NCI-H748 (cell line): ENCODE data around the gene CDCP2.
"Not testable (repeated sequence)": the region's sequence is repeated elsewhere in the genome, so short reads cannot be mapped to it uniquely, and the experiment has no call there.

Experiments
- DNase-seq: peaks from one replicate; lab custom pipeline; 2025; ENCODE audit not compliant: unreplicated experiment; lab: John Stamatoyannopoulos, UW

Gene CDCP2

GRCh38 chr1:54168206-54168965 lies 15.6 kb upstream of the CDCP2 start:
- no peak for DNase-seq

- DNase-seq = no peak
These were observed 14.8 kb upstream of the CDCP2 start for GRCh38 chr1:54167422-54168139.

- not testable (repeated sequence) for DNase-seq
These were observed 13.6 kb upstream of the CDCP2 start for GRCh38 chr1:54166357-54166756.

GRCh38 chr1:54165146-54165545 lies 12.3 kb upstream of the CDCP2 start:
- DNase-seq = no peak

GRCh38 chr1:54163573-54163972 lies 10.8 kb upstream of the CDCP2 start:
- no peak for DNase-seq

- no peak for DNase-seq
These were observed 10.3 kb upstream of the CDCP2 start for GRCh38 chr1:54163051-54163450.

GRCh38 chr1:54161495-54162168 lies 8.8 kb upstream of the CDCP2 start:
- no peak for DNase-seq

GRCh38 chr1:54160351-54160750 lies 7.6 kb upstream of the CDCP2 start:
- no peak for DNase-seq

GRCh38 chr1:54159733-54160316 lies 7.0 kb upstream of the CDCP2 start:
- DNase-seq = no peak

- no peak for DNase-seq
These were observed 5.3 kb upstream of the CDCP2 start for GRCh38 chr1:54158071-54158470.

- DNase-seq = no peak
These were observed 4.6 kb upstream of the CDCP2 start for GRCh38 chr1:54157401-54157800.

GRCh38 chr1:54156986-54157385 lies 4.2 kb upstream of the CDCP2 start:
- no peak for DNase-seq

GRCh38 chr1:54156201-54156600 lies 3.4 kb upstream of the CDCP2 start:
- DNase-seq = no peak

GRCh38 chr1:54153535-54154439 lies 987 bp upstream of the CDCP2 start:
- DNase-seq = no peak

- no peak for DNase-seq
These were observed 1.8 kb downstream of the CDCP2 start for GRCh38 chr1:54151013-54151412.

- no peak for DNase-seq
These were observed 3.1 kb downstream of the CDCP2 start for GRCh38 chr1:54149734-54150133.

- DNase-seq = no peak
These were observed 8.4 kb downstream of the CDCP2 start for GRCh38 chr1:54144366-54144765.

- DNase-seq = no peak
These were observed 10.5 kb downstream of the CDCP2 start for GRCh38 chr1:54142146-54142900.

- DNase-seq = no peak
These were observed 13.1 kb downstream of the CDCP2 start for GRCh38 chr1:54139711-54140110.

- no peak for DNase-seq
These were observed 13.8 kb downstream of the CDCP2 start for GRCh38 chr1:54138994-54139393.
